NCI-H187 (cell line): ENCODE results near the gene MMEL1.

Experiments
- DNase-seq, 2 experiments: peaks; one replicate each; lab custom pipeline; 2025; lab: John Stamatoyannopoulos, UW

Gene MMEL1

GRCh38 chr1:2642560-2643413, 10.0 kb upstream of the MMEL1 start:
- DNase-seq: peak; percentile 42 to 48

GRCh38 chr1:2642131-2642559, 9.3 kb upstream of the MMEL1 start:
- no peak for DNase-seq

- DNase-seq: no peak
Observed at GRCh38 chr1:2641381-2642130, 8.7 kb upstream of the MMEL1 start.

DNA sequence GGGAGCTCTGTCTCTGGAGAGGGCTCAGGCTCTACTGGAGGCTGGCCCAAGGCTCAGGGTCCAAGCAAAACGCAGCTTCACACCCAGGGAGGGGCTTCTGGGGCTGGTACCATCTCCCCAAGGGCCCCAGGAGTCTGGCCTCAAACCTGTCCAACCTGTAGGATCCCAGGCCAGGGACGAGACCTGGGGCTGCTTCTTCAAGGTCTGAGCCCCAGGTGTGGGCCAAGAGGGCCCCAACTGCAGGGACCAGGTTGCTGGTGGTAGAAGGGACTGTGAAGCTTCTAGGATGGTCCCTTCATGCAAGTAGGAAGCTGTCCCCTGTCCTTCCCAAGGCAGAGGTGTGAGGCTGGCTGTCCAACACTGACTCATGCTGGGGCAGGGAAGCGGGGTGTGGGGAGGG, 7.8 kb upstream of the MMEL1 start:
- DNase-seq: no peak

DNA sequence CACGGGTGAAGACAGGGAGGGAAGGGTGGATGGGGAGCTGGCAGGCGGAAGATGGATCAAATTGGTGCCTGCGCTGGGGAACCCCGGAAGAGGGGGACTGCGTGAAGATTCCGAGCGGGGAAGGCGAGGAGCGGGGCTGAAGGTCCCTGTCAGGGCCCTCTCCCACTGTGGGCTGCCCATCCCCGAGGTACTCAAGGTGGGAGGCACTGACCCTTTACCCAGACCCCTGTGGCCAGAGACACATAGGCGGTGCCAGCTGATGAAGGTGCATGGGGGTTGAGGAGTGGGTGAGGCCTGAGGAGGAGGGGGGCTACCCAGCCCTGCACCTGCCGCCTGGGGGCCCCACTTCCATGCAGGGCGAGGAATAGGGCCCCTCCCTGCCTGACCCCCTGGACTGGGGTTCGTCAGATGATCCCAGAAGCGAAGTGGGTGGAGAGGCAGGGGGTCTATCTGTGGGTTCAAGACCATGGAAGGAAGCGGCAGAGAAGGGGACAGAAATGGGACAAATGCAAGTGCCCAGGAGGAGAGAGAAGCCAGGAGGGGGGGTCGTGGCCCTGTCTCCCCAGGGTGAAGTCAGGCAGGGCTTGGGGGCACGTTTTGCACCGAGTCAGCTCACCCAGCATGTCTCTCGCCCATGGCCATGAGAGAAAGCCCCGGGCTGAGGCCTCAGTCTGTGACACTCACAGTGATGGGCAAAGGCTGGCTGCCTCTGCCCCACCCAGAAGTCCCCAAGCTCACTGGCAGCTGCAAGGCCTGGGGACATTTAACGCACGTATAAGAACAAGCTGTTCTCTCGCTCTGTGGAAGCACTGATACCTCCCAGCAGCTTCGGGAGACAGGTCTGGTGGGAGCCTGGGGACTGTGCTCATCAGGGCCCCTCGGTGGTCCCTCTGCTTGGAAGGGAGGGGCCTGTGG, 7.0 kb upstream of the MMEL1 start:
- no peak for DNase-seq

DNA sequence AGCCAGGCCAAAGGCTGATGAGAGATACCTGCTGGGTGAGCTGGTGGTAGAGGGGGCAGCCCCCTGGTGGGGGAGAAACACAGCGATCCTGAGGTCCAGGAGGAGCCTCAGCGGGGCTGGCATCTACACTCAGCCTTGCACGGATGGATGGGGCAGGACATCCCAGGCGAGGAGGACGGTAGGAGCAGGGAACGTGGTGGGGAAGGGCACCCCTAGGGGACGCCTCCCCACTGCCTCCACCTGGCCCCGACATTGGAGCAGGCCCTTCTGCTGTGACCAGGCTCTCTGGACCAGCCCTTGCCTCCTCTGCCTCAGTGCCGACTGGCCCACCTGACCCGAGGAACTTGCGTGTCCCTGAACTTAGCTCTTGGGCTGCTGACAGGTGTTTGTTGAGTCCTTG, 6.4 kb upstream of the MMEL1 start:
- DNase-seq: no peak

DNA sequence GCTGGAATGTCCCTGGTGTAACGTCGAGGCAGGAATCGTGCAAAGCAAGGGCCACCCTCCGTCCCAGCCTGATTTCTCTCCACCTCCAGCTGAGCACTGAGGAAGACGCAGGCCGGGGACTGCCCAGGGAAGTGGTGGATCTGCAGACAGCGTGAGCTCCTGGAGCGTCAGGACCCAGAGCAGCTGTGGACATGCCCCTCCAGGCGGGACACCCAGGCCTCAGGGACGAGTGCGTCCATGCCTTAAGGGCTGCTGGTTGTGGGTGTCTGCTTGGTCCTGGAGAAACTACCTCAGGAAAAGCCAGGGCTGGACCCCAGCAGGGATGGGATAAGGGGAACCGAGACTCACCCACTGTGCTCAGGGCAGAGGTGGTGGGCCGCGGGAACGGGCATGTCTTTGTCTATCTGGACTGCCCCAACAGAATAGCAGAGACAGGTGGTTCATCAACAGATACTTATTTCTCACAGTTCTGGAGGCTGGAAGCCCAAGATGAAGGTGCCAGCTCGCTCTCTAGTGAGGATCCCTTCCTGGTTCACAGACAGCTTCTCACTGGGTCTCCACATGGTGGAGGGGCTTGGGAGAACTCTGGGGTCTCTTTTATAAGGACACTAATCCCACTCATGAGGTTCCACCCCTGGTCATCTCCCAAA, 5.8 kb upstream of the MMEL1 start:
- DNase-seq: no peak

GRCh38 chr1:2637442-2638145, 4.8 kb upstream of the MMEL1 start:
- DNase-seq: no peak

- DNase-seq: no peak
Observed at GRCh38 chr1:2636733-2637132, 3.9 kb upstream of the MMEL1 start.

DNA sequence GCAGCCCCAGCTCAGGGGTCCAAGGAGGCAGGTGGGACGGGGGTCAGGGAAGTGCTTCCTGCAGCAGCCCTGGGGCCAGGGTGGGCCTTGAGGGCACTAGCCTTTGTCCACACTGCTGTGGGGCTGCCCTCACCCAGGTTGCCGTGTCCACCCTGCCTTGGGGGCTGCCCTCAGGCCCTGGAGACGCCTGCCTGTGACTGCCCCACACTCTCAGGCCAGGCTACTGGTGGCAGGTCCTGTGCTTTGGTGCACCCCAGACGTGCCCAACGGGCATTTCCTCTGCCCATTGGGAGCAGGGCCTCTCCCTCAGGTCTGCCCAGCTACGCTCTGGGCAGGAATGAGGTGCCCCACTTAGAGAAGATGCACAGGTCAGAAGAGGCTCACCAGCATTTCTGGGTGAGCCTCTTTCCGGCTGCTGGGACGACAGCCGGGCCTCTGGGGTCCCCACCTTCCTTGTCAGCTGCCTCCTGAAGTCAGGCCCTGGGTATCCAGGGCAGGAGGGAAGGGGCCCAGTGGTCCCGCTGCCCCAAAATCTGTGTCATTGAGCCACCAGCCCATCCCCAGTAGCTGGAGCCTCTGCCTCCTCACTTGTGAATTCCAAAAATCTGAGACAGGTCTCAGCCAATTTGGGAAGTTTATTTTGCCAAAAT, 2.7 kb upstream of the MMEL1 start:
- DNase-seq: no peak

- no peak for DNase-seq
Observed at GRCh38 chr1:2633936-2634491, 1.2 kb upstream of the MMEL1 start.

- DNase-seq: no peak
Observed at GRCh38 chr1:2633366-2633935, 635 bp upstream of the MMEL1 start.

DNA sequence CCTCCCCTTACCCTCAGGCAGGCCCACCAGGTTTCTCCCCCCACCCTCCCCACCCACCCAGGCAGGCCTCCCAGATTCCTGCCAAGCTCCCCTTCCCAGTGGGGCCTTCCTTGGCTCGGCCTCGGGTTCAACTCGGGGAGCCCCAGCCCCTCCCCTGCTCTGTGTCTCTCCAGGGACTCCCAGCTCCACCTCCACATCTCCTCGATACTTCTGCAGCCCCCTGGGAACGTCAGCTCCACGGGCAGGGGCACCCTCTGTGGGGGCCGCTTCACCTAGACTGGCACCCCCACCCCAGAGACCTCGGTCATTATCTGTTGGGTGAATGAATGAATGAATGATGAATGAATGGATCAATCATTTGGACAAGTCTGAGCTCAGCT, 775 bp downstream of the MMEL1 start:
- DNase-seq: no peak

DNA sequence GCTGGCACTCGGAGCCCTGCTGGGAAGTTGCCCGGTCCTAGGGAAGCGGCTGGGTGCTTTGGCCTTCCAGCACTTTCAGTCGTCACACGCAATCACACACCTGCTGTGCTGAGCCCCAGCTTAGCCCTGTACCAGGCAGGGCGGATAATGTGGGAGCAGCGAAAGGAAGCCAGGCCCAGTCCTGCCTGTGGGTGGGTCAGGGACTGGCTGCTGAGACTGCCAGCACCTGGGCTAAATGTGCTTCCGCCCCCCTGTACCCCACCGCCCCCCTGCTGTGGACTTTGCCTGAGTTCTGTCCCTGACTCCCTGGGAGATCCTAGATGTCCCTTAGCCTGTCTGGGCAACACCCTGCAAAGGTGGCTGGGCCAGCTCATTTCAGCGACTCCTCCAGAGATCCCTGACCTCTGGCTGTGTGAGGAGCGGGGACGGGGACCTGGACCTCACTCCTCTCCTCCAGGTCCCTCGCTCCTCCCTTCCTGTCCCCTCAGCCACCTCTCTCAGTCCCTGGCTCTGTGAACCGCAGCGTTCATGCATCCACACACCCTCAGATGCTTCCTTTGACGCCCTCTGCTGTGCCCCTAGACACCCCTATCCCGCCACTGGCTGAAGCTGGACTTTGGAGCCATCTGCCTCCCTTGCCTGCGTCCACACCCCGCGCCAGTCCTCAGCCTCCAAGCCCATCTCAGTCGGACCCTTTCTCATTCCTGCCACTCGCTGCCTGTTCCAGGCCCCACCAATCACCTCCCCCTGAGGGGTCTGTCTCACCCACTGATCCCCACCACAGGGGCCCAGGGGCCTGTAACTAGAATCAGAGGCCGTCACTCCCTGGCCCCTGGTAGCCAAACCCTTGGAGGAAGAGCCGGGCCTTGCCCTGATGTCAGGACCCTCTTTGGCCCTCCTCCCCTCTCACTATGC, 1.4 kb downstream of the MMEL1 start:
- DNase-seq: no peak

DNA sequence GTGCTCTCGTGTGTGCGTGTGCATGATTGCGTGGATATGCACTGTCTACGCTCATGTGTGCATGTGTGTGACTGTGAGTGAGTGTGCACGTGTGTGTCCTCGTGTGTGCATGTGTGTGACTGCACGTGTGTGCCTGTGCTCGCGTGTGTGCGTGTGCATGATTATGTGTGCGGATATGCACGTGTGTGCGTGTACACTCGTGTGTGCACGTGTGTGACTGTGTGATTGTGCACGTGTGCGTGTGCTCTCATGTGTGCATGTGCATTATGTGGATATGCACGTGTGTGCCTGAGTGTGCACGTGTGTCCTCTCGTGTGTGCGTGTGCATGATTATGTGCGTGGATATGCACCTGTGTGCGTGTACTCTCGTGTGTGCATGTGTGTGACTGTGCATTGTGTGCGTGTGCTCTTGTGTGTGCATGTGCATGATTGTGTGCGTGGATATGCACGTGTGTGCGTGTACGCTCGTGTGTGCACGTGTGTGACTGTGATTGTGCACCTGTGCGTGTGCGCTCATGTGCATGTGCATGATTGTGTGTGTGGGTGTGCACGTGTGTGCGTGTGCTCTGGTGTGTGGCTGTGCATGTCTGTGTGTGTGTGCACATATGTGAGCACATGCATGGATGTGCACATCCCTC, 2.2 kb downstream of the MMEL1 start:
- DNase-seq: no peak

DNA sequence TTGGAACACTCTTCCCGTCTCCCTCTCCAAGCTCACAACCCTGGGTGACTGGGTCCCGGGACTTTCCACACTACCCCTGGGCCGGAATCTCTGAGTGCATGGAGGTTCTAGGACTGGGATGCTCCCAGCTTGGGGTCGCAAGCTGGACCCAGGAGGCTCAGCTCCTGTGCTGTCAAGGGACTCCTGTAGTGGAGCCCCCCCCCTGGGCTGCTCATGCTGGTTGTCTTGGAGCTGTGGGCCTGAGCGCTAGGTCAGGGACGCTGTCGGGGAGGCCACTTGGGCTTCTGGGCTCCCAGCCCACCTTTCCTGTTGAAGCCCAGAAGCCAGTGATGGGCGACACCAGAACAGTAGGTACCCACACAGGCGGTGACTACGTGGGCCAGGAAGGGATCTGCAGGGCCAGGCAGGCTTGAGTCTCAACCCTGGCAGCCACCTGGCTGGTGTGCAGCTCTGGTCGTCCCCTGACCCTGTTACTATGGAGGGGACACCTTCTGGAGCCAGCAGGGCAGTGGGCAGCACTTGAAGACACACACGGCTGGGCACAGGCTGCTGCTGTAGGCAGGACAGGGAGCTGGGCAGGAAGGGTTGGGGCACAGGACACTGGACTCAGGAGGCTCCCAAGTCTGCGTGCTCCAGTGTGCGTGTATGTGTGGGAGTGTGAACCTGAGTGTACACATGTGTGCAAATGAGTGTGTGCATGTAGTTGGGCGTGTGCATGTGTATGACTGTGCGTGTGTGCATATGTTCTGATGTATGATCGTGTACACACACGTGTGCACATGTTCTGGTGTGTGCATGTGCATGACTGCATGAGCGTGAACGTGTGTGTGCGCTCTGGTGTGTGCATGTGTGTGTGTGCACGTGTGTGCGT, 3.0 kb downstream of the MMEL1 start:
- DNase-seq: no peak

GRCh38 chr1:2628933-2629626, 3.7 kb downstream of the MMEL1 start:
- DNase-seq: no peak
